GM10266 (cell line): Measurements from ENCODE around the gene FN3K.
"Not testable (repeated sequence)": the region's sequence is repeated elsewhere in the genome, so short reads cannot be mapped to it uniquely, and the experiment has no call there.

Experiments used
- DNase-seq: peaks from one replicate; pipeline ENCODE4 v3.0.0; 2012; ENCODE audit errors: extremely low spot score
- TF ChIP-seq, protein P1 (sequence below): IDR thresholded peaks from 2 replicates; pipeline ENCODE4 v1.5.1; 2012; ENCODE audit warnings: mild to moderate bottlenecking, low read depth; ENCODE audit not compliant: control insufficient read depth, insufficient read depth; ENCODE audit errors: missing control alignments

FN3K gene

DNA sequence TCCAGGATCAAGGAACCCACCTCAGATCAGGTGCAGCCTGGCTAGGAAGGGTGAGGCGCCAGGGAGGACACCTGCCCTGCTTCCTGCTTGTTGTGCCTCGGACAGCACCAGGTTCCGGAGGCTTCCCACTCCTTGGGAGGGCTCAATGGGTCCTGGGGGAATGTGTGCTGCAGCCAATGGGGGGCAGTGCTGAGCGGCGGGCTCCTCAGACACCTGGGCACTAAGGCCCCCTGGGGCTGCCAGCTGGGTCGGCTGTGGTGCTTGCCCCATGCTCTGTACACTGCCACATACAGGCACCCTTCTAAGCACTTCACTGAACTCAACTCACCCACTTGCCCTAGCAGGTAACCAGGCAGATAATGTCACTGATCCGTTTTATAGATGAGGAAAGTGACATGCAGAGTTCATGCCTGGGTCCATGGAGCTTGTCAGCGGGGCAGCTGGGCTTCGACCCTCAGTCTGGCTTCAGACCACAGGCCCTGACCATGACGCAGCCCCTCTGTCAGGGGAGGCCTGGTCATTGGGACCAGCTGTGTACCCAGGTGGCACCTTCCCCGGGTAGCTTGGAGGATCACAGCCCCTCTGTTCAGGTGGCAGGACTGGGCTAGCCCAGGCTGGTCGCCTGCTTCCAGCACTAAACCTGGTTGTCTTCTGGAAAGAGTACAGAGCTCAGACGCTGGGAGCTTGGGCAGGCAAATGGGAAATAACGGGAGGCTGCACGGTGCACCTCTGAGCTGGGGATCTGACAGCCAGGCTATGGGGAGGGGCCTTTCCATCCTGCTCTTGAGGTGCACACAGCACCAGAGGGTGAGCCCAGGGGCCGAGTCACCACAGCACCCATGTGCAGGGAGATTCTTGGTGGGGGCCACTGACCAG is 8.2 kb downstream of the FN3K start:
- no peak for DNase-seq
- TF ChIP-seq, protein P1, sequence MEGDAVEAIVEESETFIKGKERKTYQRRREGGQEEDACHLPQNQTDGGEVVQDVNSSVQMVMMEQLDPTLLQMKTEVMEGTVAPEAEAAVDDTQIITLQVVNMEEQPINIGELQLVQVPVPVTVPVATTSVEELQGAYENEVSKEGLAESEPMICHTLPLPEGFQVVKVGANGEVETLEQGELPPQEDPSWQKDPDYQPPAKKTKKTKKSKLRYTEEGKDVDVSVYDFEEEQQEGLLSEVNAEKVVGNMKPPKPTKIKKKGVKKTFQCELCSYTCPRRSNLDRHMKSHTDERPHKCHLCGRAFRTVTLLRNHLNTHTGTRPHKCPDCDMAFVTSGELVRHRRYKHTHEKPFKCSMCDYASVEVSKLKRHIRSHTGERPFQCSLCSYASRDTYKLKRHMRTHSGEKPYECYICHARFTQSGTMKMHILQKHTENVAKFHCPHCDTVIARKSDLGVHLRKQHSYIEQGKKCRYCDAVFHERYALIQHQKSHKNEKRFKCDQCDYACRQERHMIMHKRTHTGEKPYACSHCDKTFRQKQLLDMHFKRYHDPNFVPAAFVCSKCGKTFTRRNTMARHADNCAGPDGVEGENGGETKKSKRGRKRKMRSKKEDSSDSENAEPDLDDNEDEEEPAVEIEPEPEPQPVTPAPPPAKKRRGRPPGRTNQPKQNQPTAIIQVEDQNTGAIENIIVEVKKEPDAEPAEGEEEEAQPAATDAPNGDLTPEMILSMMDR: no peak

DNA sequence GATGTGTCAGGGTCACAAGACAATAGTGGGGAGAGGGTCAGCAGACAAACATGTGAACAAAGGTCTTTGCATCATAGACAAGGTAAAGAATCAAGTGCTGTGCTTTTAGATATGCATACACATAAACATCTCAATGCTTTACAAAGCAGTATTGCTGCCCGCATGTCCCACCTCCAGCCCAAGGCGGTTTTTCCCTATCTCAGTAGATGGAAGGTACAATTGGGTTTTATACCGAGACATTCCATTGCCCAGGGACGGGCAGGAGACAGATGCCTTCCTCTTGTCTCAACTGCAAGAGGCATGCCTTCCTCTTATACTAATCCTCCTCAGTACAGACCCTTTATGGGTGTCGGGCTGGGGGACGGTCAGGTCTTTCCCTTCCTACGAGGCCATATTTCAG is 9.3 kb downstream of the FN3K start:
- not testable (repeated sequence) for DNase-seq

DNA sequence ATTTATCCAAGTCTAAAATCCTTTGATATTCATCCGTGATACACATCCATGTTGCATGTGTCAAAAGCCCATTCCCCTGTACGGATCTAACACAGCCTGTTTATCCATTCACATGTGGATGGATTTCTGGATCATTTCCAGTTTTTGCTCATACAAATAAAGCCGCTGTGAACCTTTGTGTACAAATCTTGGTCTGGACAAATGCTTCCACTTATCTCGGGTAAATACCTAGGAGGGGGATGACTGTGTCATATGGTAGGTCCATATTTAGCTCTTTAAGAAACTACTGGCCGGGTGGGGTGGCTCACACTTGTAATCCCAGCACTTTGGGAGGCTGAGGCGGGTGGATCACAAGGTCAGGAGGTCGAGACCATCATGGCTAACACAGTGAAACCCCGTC is 10.1 kb downstream of the FN3K start:
- no peak for DNase-seq
- TF ChIP-seq, protein P1: no peak

DNA sequence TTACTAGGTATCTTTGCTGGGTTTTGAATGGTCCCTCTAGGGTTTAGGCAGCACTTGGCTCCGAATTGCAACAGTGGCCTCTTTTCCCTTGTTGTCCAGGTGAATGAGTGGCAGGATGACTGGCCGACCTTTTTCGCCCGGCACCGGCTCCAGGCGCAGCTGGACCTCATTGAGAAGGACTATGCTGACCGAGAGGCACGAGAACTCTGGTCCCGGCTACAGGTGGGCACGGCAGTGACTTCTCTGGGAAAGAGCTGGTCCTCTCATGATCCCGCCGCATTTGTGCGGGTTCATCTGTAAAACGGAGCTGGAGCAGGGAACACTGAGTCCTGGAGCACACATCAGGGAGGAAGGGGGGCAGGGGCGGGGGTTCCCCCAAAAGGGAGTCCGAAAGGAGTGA is 13.3 kb downstream of the FN3K start:
- TF ChIP-seq, protein P1: no peak
- no peak for DNase-seq

DNA sequence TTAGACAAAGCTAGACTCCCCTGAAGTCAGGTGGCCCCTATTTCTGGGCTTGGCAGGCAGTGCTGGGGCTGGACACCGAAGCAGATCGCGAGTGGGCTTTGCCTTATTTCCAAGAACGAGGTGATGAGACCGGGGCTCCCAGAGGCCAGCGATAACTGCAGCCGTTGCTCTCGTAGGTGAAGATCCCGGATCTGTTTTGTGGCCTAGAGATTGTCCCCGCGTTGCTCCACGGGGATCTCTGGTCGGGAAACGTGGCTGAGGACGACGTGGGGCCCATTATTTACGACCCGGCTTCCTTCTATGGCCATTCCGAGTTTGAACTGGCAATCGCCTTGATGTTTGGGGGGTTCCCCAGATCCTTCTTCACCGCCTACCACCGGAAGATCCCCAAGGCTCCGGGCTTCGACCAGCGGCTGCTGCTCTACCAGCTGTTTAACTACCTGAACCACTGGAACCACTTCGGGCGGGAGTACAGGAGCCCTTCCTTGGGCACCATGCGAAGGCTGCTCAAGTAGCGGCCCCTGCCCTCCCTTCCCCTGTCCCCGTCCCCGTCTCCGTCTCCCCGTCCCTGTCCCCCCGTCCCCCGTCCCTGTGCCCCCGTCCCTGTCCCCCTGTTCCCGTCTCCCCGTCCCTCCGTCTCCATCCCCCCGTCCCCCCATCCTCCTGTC is 15.0 kb downstream of the FN3K start:
- TF ChIP-seq, protein P1: no peak
- no peak for DNase-seq

DNA sequence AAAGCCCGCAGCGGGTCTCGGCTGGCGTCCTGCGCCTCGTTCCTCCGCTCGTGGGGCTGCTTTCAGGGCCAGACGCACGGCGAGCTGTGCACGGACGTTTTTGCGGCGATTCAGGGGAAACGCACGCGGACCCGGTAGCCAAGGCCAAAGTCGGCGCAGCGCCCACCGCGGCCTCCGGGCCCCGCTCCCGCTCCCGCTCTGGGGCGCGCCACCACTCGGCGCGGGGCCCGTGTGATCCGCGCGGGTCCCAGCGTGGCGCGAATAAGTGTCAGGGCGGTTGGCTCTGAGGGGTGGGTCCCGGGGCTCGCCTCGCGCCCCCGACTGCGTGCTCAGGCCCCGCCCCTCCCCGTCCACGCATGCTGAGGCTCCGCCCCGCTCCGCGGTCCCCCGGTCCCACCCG is 15.8 kb downstream of the FN3K start:
- TF ChIP-seq, protein P1: no peak
- DNase-seq: no peak

DNA sequence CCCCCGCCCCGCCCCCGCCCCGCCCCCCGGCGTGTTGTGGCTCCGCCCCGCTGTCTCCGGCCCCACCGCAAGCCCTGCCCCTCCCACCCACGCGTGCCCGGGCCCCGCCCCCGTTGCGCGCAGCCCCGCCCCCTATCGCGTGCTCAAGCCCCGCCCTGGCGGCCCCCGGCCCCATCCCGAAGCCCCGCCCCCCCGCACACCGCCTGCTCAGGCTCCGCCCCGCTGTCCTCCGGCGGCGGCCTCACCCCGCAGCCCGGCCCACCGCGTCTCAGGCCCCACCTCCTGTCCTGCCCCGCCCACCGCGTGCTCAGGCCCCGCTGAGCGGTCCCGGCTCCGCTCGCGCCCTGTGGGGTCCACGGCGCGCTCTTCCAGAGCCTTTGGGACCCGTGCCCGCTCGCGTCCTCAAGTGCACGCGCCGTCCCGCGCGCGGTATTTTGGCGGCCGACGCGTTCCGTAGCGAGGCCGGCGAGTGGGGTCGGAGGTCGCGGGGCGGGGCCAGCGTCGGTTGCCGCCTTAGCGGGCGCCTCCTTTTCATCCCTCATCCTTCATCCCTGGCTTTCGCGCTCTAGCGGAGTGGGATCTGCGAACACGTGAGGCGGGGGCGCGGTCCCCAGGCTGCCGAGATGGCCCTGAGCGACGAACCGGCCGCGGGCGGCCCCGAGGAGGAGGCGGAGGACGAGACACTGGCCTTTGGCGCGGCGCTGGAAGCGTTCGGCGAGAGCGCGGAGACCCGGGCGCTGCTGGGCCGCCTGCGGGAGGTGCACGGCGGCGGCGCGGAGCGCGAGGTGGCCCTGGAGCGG is 16.4 kb downstream of the FN3K start, which contains the start of gene TBCD:
Gene TBCD (plus strand): TSS at position 495 of the 800 bp plus-strand sequence. CDS start 129 bp downstream, at position 624.
- DNase-seq: peak; percentile 100
- TF ChIP-seq, protein P1: no peak
